Stimulated activated CD8-positive, alpha-beta memory T cell treated with anti-CD3 and anti-CD28 coated beads, Interleukin-2, amount 100 ng/mL, for 1 hour (primary cell): ENCODE results near the gene ADM2.
"Not testable (repeated sequence)": the region's sequence is repeated elsewhere in the genome, so short reads cannot be mapped to it uniquely, and the experiment has no call there.

Source experiments
- DNase-seq, 2 donors: peaks; one replicate each; pipeline ENCODE4 v3.0.0-alpha.2; 2020; ENCODE audit warnings: low read depth in 2 of 2

ADM2 gene

GRCh38 chr22:50524676-50525103 lies 43.3 kb downstream of the ADM2 start:
- DNase-seq, result no peak

GRCh38 chr22:50525104-50525857 lies 43.9 kb downstream of the ADM2 start, which contains the start of gene SCO2:
TSS of gene SCO2 (minus strand) at chr22:50525598. CDS start at chr22:50524411, 1,187 bp downstream.
- peak; percentile 94 to 96 for DNase-seq

- no peak for DNase-seq
Measured at GRCh38 chr22:50525858-50526107, 44.4 kb downstream of the ADM2 start.

- peak; percentile 58 to 69 for DNase-seq
Measured at GRCh38 chr22:50526108-50526833, 44.9 kb downstream of the ADM2 start.

GRCh38 chr22:50526834-50527801 lies 45.8 kb downstream of the ADM2 start:
- no peak for DNase-seq

- no peak for DNase-seq
Measured at GRCh38 chr22:50527921-50528681, 46.8 kb downstream of the ADM2 start.

- no peak for DNase-seq
Measured at GRCh38 chr22:50528682-50529415, 47.5 kb downstream of the ADM2 start.

- no peak for DNase-seq
Measured at GRCh38 chr22:50529416-50529896, 48.1 kb downstream of the ADM2 start.

GRCh38 chr22:50529897-50530579 lies 48.7 kb downstream of the ADM2 start, which contains the start of gene TYMP:
TSS of gene TYMP (minus strand) at chr22:50530012. CDS start at chr22:50529709, 303 bp downstream.
- DNase-seq, result no peak

- no peak for DNase-seq
Measured at GRCh38 chr22:50530580-50530876, 49.2 kb downstream of the ADM2 start.

GRCh38 chr22:50530877-50531545 lies 49.7 kb downstream of the ADM2 start:
- peak; percentile 52 to 70 for DNase-seq

GRCh38 chr22:50531546-50531961 lies 50.2 kb downstream of the ADM2 start:
- DNase-seq, result no peak

GRCh38 chr22:50531962-50532674 lies 50.8 kb downstream of the ADM2 start:
- no peak for DNase-seq

GRCh38 chr22:50532824-50533796 lies 51.8 kb downstream of the ADM2 start:
- no peak for DNase-seq

GRCh38 chr22:50533856-50534711 lies 52.7 kb downstream of the ADM2 start:
- DNase-seq, result not testable (repeated sequence)

GRCh38 chr22:50535113-50535512 lies 53.8 kb downstream of the ADM2 start:
- DNase-seq, result no peak
